Measurements from ENCODE around the gene GADD45G. TPM values are rescaled to one million over a fixed set of nuclear protein-coding genes. Genes with fewer than 3 reads are reported as not detected.

GADD45G gene
- total RNA-seq, 1 experiment from 2014 or later = 0.39 TPM

- Histone ChIP-seq H3K4me3 (ENCODE audit: low read depth, low read length, poor library complexity, severe bottlenecking) (no peak overlapping the region), H3K9me3 (ENCODE audit: low read depth, low read length, poor library complexity, severe bottlenecking) (no peaks in the 10 kb centered on the region), H3K36me3 (ENCODE audit: insufficient read depth, low read length, poor library complexity, severe bottlenecking) (no peaks in the 10 kb centered on the region), H3K4me1 (ENCODE audit: insufficient read depth, low read length, poor library complexity, severe bottlenecking) (peaks cover 3% of the 10 kb centered on the region), H3K27me3 (replicated peaks; ENCODE audit: insufficient read depth, low read depth, low read length, poor library complexity) (peaks cover 28% of the 10 kb centered on the region), H3K27ac (ENCODE audit: low read depth, low read length, poor library complexity, severe bottlenecking) (no peak overlapping the region)
- ChIA-PET CTCF (interaction anchor here (0.7 to 1.7 kb wide), 5 partner anchors 497 to 1236 kb away, joined by 3 to 14 read pairs (median 3); no protein-coding TSS in a partner anchor), POLR2A (ENCODE audit: low non-redundant PET) (no interaction called here)
- no peak for DNase-seq (ENCODE audit: low spot score)
- intact Hi-C loops (cut with micrococcal nuclease; ENCODE audit: unreplicated experiment) = loop anchor here (1.0 to 10.0 kb wide), 2 partner anchors 621 to 1046 kb away; partner anchors contain the start of gene DIRAS2
- BruUV-seq (replicated peaks) = no TSS peak
- TF ChIP-seq CTCF (conservative IDR thresholded peaks at IDR 0.05; ENCODE audit: low read depth, low read length) (no peak), EZH2 (IDR thresholded peaks at IDR 0.05; ENCODE audit: borderline replicate concordance, low read depth, low read length, poor library complexity, severe bottlenecking) (no peak)
Observed at GRCh38 chr9:89598363-89598713, 6.5 kb upstream of the GADD45G start.

GRCh38 chr9:89598926-89599325, 5.9 kb upstream of the GADD45G start:
- CTCF ChIA-PET = interaction anchor here (1.2 to 1.7 kb wide), 2 partner anchors 497 to 503 kb away, joined by 3 to 14 read pairs; no protein-coding TSS in a partner anchor
- Histone ChIP-seq H3K27me3 (replicated peaks; ENCODE audit: insufficient read depth, low read depth, low read length, poor library complexity) (peaks cover 32% of the 10 kb centered on the region), H3K36me3 (ENCODE audit: insufficient read depth, low read length, poor library complexity, severe bottlenecking) (no peaks in the 10 kb centered on the region), H3K9me3 (ENCODE audit: low read depth, low read length, poor library complexity, severe bottlenecking) (no peaks in the 10 kb centered on the region), H3K27ac (ENCODE audit: low read depth, low read length, poor library complexity, severe bottlenecking) (no peak overlapping the region), H3K4me1 (ENCODE audit: insufficient read depth, low read length, poor library complexity, severe bottlenecking) (peaks cover 9% of the 10 kb centered on the region), H3K4me3 (ENCODE audit: low read depth, low read length, poor library complexity, severe bottlenecking) (no peak overlapping the region)
- intact Hi-C loops (cut with micrococcal nuclease; ENCODE audit: unreplicated experiment) = loop anchor here (1.0 to 10.0 kb wide), 2 partner anchors 620 to 1046 kb away; partner anchors contain the start of gene DIRAS2
- BruUV-seq (replicated peaks) = no TSS peak
- POLR2A ChIA-PET (ENCODE audit: low non-redundant PET) = no interaction called here
- TF ChIP-seq EZH2 (IDR thresholded peaks at IDR 0.05; ENCODE audit: borderline replicate concordance, low read depth, low read length, poor library complexity, severe bottlenecking) (no peak), CTCF (conservative IDR thresholded peaks at IDR 0.05; ENCODE audit: low read depth, low read length) (no peak)
- DNase-seq (ENCODE audit: low spot score) = no peak

GRCh38 chr9:89600831-89601230, 4.0 kb upstream of the GADD45G start:
- peaks cover 28% of the 10 kb centered on the region for H3K4me1 ChIP-seq (ENCODE audit: insufficient read depth, low read length, poor library complexity, severe bottlenecking)
- no peaks in the 10 kb centered on the region for H3K36me3 ChIP-seq (ENCODE audit: insufficient read depth, low read length, poor library complexity, severe bottlenecking)
- no peaks in the 10 kb centered on the region for H3K9me3 ChIP-seq (ENCODE audit: low read depth, low read length, poor library complexity, severe bottlenecking)
- peaks cover 38% of the 10 kb centered on the region for H3K27me3 ChIP-seq (replicated peaks; ENCODE audit: insufficient read depth, low read depth, low read length, poor library complexity)
- TF ChIP-seq EZH2 (IDR thresholded peaks at IDR 0.05; ENCODE audit: borderline replicate concordance, low read depth, low read length, poor library complexity, severe bottlenecking) (no peak), CTCF (conservative IDR thresholded peaks at IDR 0.05; ENCODE audit: low read depth, low read length) (no peak)
- no peak overlapping the region for H3K4me3 ChIP-seq (ENCODE audit: low read depth, low read length, poor library complexity, severe bottlenecking)
- CTCF ChIA-PET = no interaction called here
- intact Hi-C loops (cut with micrococcal nuclease; ENCODE audit: unreplicated experiment) = loop anchor here (5.0 to 10.0 kb wide), 3 partner anchors 184 to 1266 kb away; no protein-coding TSS in a partner anchor
- no peak for DNase-seq (ENCODE audit: low spot score)
- BruUV-seq (replicated peaks) = no TSS peak
- POLR2A ChIA-PET (ENCODE audit: low non-redundant PET) = no interaction called here
- no peak overlapping the region for H3K27ac ChIP-seq (ENCODE audit: low read depth, low read length, poor library complexity, severe bottlenecking)

All from A673 (cell line).